Activated naive CD4-positive, alpha-beta T cell treated with anti-CD3 and anti-CD28 coated beads, Interleukin-2, amount 10 ng/mL, durations not matched to agents 7 days and 5 days (primary cell): Measurements from ENCODE around the gene GDF15.
A peak's percentile ranks its signal among the peaks of the same experiment; 100 is the strongest.

Experiments used
- CTCF ChIA-PET: fragments of 350-600 bp; sonication (Branson Sonifier 250); formaldehyde crosslinking; loops from one replicate; lab custom pipeline; 2021; ENCODE audit warnings: antibody characterized with exemption; lab: Charles Lee
- DNase-seq: peaks from one replicate; pipeline ENCODE4 v3.0.0-alpha.2; 2020
- H3K27ac Mint-ChIP-seq: one replicate; pipeline ENCODE4 v1.8.0; 2021; ENCODE audit warnings: mild to moderate bottlenecking, moderate library complexity, mixed read lengths
- H3K27me3 Mint-ChIP-seq: one replicate; pipeline ENCODE4 v1.8.0; 2021; ENCODE audit warnings: mild to moderate bottlenecking, mixed read lengths
- H3K36me3 Mint-ChIP-seq: one replicate; pipeline ENCODE4 v1.8.0; 2021; ENCODE audit warnings: mixed read lengths
- H3K4me1 Mint-ChIP-seq: one replicate; pipeline ENCODE4 v1.8.0; 2021; ENCODE audit warnings: mixed read lengths
- H3K4me3 Mint-ChIP-seq: one replicate; pipeline ENCODE4 v1.8.0; 2021; ENCODE audit warnings: mild to moderate bottlenecking, moderate library complexity, mixed read lengths
- H3K9me3 Mint-ChIP-seq: one replicate; pipeline ENCODE4 v1.8.0; 2021; ENCODE audit warnings: mixed read lengths

Gene GDF15

GRCh38 chr19:18421371-18421959 is 35.5 kb downstream of the GDF15 start:
- peaks cover 21% of the 10 kb centered on the region for H3K27me3 Mint-ChIP-seq
- H3K4me3 Mint-ChIP-seq, result peak overlapping the region; percentile 95
- CTCF ChIA-PET, result interaction anchor here (0.7 to 1.5 kb wide), 5 partner anchors 10 to 329 kb away, joined by 3 to 6 read pairs (median 3); no protein-coding TSS in a partner anchor
- DNase-seq, result no peak
- H3K27ac Mint-ChIP-seq, result peak overlapping the region; percentile 86
- peaks cover 14% of the 10 kb centered on the region for H3K36me3 Mint-ChIP-seq
- no peaks in the 10 kb centered on the region for H3K9me3 Mint-ChIP-seq
- peaks cover 80% of the 10 kb centered on the region for H3K4me1 Mint-ChIP-seq

DNA sequence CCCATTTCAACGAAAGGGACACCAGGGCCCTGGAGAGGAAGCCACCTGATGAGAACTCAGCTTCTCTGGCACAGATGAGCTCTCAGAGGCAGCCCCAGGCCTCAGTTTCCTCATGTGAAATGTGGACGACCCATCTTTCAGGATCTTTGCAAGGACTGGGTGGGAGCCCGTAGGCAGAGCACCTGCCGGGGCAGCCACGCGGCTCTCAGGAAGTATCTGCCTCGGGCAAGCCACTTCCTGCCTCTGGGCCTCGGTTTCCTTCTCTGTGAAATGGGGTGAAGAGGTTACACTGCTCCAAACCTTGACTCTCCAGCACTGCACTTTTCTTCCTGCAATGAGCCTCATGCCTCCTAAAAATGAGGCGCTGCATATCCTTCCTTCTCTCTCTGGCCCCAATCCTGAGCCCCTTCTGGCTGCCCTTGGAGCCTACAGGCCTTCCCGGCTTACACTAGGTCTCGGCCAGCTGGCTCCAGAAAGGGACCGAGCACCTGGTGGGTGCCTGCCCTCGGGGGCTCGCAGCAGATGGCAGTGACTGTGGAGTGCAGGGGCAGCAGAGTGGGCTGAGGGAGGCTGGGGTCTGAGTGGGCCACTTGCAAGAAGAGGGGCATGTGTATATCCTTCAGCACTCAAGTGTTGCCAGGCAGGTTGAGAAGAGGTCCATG is 36.7 kb downstream of the GDF15 start:
- H3K4me3 Mint-ChIP-seq, result peak overlapping the region; percentile 37
- DNase-seq, result peak; percentile 66
- H3K27ac Mint-ChIP-seq, result peak overlapping the region; percentile 86
- H3K9me3 Mint-ChIP-seq, result no peaks in the 10 kb centered on the region
- H3K4me1 Mint-ChIP-seq, result peaks cover 74% of the 10 kb centered on the region
- peaks cover 11% of the 10 kb centered on the region for H3K27me3 Mint-ChIP-seq
- CTCF ChIA-PET, result interaction anchor here (1.2 to 1.5 kb wide), 2 partner anchors 23 to 35 kb away, joined by 3 to 6 read pairs; no protein-coding TSS in a partner anchor
- peaks cover 13% of the 10 kb centered on the region for H3K36me3 Mint-ChIP-seq

GRCh38 chr19:18423258-18424020 is 37.5 kb downstream of the GDF15 start:
- DNase-seq, result no peak
- H3K4me3 Mint-ChIP-seq, result peak overlapping the region; percentile 37
- H3K4me1 Mint-ChIP-seq, result peaks cover 70% of the 10 kb centered on the region
- peak overlapping the region; percentile 86 for H3K27ac Mint-ChIP-seq
- peaks cover 13% of the 10 kb centered on the region for H3K36me3 Mint-ChIP-seq
- H3K9me3 Mint-ChIP-seq, result no peaks in the 10 kb centered on the region
- CTCF ChIA-PET, result no interaction called here
- peaks cover 3% of the 10 kb centered on the region for H3K27me3 Mint-ChIP-seq

DNA sequence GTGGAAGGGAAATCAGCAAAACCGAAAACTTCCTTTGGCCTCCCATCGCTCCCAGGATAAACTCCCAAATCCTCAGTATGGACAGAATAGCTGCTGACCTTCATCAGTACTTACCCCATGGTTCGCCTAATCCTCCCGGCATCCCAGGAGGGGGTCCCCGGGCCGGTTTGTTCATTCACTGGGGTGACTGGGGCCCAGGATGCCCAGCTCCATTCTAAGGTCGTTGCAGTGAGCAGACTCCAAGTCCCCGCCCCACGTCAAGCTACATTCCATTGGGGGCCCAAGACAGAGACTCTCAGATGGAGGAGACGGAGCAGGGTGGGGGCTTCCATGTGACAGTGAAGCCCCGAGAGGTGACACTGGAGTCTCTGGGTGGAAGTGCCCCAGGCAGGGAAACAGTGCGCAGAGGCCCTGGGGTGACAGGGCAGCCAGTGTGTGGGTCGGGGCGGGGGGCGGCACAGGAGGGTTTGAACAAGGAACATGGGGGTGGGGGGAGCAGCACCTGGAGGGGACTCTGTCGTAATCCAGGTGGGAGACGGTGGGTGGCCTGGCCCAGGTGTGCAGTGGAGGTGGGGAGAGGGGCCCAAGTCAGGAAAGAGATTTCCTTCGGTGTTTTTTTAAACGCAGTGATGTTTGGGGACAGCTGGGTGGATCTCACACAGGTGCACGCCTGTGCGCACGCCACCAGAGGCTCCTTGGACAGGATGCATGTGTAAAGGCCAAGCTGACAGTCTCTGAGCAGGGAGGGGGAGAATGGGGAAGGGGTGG is 38.3 kb downstream of the GDF15 start:
- H3K4me3 Mint-ChIP-seq, result no peak overlapping the region
- peak overlapping the region; percentile 42 for H3K27ac Mint-ChIP-seq
- H3K27me3 Mint-ChIP-seq, result no peaks in the 10 kb centered on the region
- CTCF ChIA-PET, result no interaction called here
- H3K9me3 Mint-ChIP-seq, result no peaks in the 10 kb centered on the region
- H3K4me1 Mint-ChIP-seq, result peaks cover 69% of the 10 kb centered on the region
- H3K36me3 Mint-ChIP-seq, result peaks cover 13% of the 10 kb centered on the region
- no peak for DNase-seq

GRCh38 chr19:18424890-18425514 is 39.0 kb downstream of the GDF15 start:
- peaks cover 13% of the 10 kb centered on the region for H3K36me3 Mint-ChIP-seq
- H3K4me1 Mint-ChIP-seq, result peaks cover 76% of the 10 kb centered on the region
- H3K9me3 Mint-ChIP-seq, result no peaks in the 10 kb centered on the region
- no peak overlapping the region for H3K4me3 Mint-ChIP-seq
- DNase-seq, result no peak
- H3K27me3 Mint-ChIP-seq, result no peaks in the 10 kb centered on the region
- H3K27ac Mint-ChIP-seq, result no peak overlapping the region
- CTCF ChIA-PET, result no interaction called here

DNA sequence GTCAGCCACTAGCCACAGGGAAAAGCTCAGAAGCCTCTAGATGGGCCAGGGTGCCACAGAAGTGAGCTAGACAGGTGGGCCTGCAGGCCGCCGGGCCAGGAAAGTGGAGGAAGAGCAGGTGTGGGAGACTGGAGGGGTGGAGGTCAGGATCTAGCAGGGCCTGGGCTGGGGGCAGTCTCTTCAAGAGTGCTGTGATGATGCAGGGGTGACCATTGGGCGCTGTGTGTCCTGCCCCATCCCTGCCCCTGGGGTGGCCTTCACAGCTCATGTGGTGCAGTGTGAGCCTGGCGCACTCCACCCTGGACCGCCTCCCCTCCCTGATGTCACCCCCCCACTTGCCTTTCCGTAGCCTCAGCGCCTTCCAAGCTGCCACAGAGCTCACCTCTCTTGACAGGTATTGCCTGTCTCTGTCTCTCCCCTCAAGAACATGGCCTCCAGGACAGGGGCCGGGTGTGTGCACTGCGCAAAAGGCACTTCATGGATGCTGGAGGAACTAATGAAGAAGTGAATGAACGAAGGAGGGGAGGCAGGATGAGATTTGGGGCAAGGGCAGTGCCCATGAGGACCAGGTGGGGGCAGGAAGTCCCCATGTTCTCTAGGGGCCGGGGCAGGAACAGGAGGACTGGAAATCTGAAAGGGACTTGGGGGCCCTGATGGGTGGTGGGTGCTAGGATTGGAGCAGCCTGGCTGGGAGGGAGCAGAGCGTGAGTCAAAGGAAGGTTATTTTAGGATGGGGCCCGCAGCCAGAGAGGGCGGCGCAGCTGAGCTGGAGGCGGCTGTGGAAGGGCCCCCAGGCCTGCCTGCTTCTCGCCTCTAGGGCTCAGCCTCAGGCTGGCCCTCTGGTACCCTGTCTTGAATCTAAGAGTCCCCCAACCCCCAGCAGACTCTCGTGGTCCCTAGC is 39.8 kb downstream of the GDF15 start:
- DNase-seq, result no peak
- Mint-ChIP-seq H3K36me3 (peaks cover 11% of the 10 kb centered on the region), H3K9me3 (no peaks in the 10 kb centered on the region), H3K4me3 (no peak overlapping the region), H3K27ac (peak overlapping the region; percentile 73), H3K4me1 (peaks cover 76% of the 10 kb centered on the region), H3K27me3 (no peaks in the 10 kb centered on the region)
- CTCF ChIA-PET, result no interaction called here

GRCh38 chr19:18426416-18426767 is 40.4 kb downstream of the GDF15 start:
- Mint-ChIP-seq H3K4me3 (no peak overlapping the region), H3K27me3 (no peaks in the 10 kb centered on the region), H3K4me1 (peaks cover 70% of the 10 kb centered on the region), H3K27ac (peak overlapping the region; percentile 28), H3K9me3 (no peaks in the 10 kb centered on the region), H3K36me3 (peaks cover 11% of the 10 kb centered on the region)
- CTCF ChIA-PET, result no interaction called here
- no peak for DNase-seq

DNA sequence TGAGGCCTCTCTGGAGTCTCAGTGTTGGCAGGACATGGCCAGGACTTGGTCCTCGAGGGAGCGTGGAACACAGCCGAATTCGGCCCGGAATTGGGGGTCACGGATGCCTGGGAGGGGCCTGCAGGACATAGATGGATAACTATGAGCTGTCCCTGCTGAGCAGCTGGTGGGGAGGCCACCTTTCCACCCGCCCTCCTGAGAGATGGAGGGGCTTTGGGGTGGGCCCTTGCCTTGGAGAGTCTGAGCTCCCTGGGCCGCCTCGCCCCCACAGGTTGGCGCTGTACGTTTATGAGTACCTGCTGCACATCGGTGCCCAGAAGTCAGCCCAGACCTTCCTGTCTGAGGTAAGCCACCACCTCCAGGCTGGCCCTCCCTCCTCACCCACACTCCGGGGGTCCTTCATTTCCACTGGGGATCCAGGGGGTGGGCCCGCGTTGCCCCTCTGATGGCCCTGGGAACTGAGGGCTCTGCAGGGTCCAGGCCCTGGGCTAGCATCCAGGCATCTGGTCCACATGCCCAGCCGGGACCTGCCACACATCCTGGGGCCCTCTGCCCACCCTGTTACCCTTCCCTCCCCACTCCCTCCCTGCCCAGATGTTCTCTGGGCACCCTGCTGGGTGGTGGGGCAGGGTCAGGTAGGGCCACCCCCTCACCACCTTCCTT is 41.3 kb downstream of the GDF15 start:
- H3K36me3 Mint-ChIP-seq, result peaks cover 10% of the 10 kb centered on the region
- no peak overlapping the region for H3K4me3 Mint-ChIP-seq
- no peaks in the 10 kb centered on the region for H3K27me3 Mint-ChIP-seq
- H3K27ac Mint-ChIP-seq, result no peak overlapping the region
- no peaks in the 10 kb centered on the region for H3K9me3 Mint-ChIP-seq
- CTCF ChIA-PET, result no interaction called here
- no peak for DNase-seq
- H3K4me1 Mint-ChIP-seq, result peaks cover 63% of the 10 kb centered on the region

GRCh38 chr19:18427743-18428113 is 41.8 kb downstream of the GDF15 start:
- no peak for DNase-seq
- CTCF ChIA-PET, result no interaction called here
- no peak overlapping the region for H3K27ac Mint-ChIP-seq
- no peaks in the 10 kb centered on the region for H3K9me3 Mint-ChIP-seq
- peaks cover 11% of the 10 kb centered on the region for H3K36me3 Mint-ChIP-seq
- H3K4me3 Mint-ChIP-seq, result no peak overlapping the region
- no peaks in the 10 kb centered on the region for H3K27me3 Mint-ChIP-seq
- peaks cover 61% of the 10 kb centered on the region for H3K4me1 Mint-ChIP-seq

- Mint-ChIP-seq H3K27me3 (no peaks in the 10 kb centered on the region), H3K4me1 (peaks cover 57% of the 10 kb centered on the region), H3K36me3 (peaks cover 6% of the 10 kb centered on the region), H3K9me3 (no peaks in the 10 kb centered on the region), H3K4me3 (no peak overlapping the region), H3K27ac (peak overlapping the region; percentile 55)
- CTCF ChIA-PET, result interaction anchor here (1.0 kb wide), 1 partner anchor 9 kb away, joined by 3 read pairs; the partner anchor contains the start of gene SSBP4
- DNase-seq, result no peak
These were observed 42.3 kb downstream of the GDF15 start for GRCh38 chr19:18428173-18428786.

DNA sequence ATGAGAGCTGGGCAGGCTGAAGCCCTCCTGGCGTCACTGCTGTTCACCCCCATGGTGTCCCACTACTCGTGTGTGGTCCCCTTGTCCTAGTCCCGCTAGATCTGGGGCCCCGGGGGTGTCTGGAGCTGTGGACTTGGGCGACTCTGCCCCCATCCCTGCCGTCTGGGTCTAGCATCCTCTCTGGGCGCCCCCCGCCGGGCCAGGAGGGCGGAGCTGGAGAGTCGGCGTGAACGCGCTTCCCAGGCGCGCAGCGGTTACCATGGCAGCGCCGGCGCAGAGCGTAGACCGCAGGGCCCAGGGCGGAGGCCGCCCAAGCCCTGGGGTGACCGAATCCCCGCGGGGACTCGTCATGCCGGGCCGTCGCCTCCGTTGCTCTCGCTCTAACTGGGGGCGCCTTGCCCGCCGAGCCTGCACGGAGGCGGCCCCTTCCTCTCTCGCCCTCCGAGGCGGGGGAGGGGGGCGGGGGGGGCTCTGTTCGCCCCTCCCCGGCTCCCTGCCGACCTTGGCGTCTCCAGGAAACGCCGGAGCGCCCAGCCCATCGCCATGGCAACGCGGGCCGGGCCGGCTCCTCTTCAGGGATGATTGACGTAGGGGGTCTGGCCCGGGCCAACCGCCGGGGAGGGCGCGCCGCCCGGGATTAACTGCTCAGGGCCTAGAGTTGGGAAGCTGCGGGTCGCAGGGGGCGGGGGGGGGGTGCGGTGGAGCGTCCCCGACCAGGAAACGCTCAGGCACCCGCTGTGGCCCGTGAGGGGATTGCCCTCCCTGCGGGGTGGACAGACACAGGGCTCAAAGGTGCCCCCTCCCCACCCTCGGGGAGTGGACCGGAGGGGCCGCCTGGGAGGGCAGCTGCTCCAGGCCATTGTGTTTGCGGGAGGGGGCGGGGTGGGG is 43.1 kb downstream of the GDF15 start:
- DNase-seq, result peak; percentile 90
- Mint-ChIP-seq H3K4me1 (peaks cover 50% of the 10 kb centered on the region), H3K27ac (peak overlapping the region; percentile 72), H3K9me3 (no peaks in the 10 kb centered on the region), H3K4me3 (peak overlapping the region; percentile 58), H3K36me3 (peaks cover 5% of the 10 kb centered on the region), H3K27me3 (no peaks in the 10 kb centered on the region)
- CTCF ChIA-PET, result interaction anchor here (1.0 kb wide), 1 partner anchor 10 kb away, joined by 3 read pairs; the partner anchor contains the start of gene SSBP4
